Lung (tissue), 12 donors: ENCODE results near the gene SFXN5. TPM values are rescaled to one million over a fixed set of nuclear protein-coding genes. Genes with fewer than 3 reads are reported as not detected.

Experiments used
- ATAC-seq: fragments of 200-7000 bp; cut with Tn5 transposase; one replicate; pipeline ENCODE4 v1.9.1; 2020; ENCODE audit warnings: moderate number of reproducible peaks; ENCODE audit not compliant: insufficient read depth, low FRiP score
- DNase-seq, 3 donors: peaks; one replicate each; pipeline ENCODE4 v3.0.0-alpha.2; 2013 to 2017
- H3K27ac ChIP-seq, 2 donors: one replicate each; pipeline ENCODE4 v1.5.1; 2013; ENCODE audit warnings: mild to moderate bottlenecking in 2 of 2, moderate library complexity in 2 of 2, control low read depth in 1 of 2, inconsistent platforms in 1 of 2, low read depth in 1 of 2, low read length in 1 of 2
- H3K27me3 ChIP-seq, 3 donors: one replicate each; pipeline ENCODE4 v1.5.1; 2013; ENCODE audit warnings: low read length in 2 of 3; ENCODE audit not compliant: control insufficient read depth in 3 of 3, insufficient read depth in 3 of 3
- H3K36me3 ChIP-seq, 4 donors: one replicate each; pipeline ENCODE4 v1.5.1; 2013; ENCODE audit warnings: low read length in 4 of 4, mild to moderate bottlenecking in 1 of 4, moderate library complexity in 1 of 4; ENCODE audit not compliant: control insufficient read depth in 4 of 4, insufficient read depth in 4 of 4
- H3K4me1 ChIP-seq, 5 donors: one replicate each; pipeline ENCODE4 v1.5.1; 2013; ENCODE audit warnings: low read length in 5 of 5, mild to moderate bottlenecking in 2 of 5, moderate library complexity in 1 of 5; ENCODE audit not compliant: control insufficient read depth in 5 of 5, insufficient read depth in 5 of 5
- H3K4me3 ChIP-seq: one replicate; pipeline ENCODE4 v1.5.1; 2013; ENCODE audit warnings: mild to moderate bottlenecking, control low read depth, moderate library complexity
- H3K9ac ChIP-seq, 2 donors: one replicate each; pipeline ENCODE4 v1.5.1; 2013; ENCODE audit warnings: low read length in 2 of 2, control low read depth in 1 of 2; ENCODE audit not compliant: insufficient read depth in 1 of 2
- H3K9me3 ChIP-seq, 4 donors: one replicate each; pipeline ENCODE4 v1.5.1; 2013; ENCODE audit warnings: low read length in 3 of 4, mild to moderate bottlenecking in 1 of 4, moderate library complexity in 1 of 4; ENCODE audit not compliant: control insufficient read depth in 4 of 4, insufficient read depth in 3 of 4
- CTCF ChIP-seq: IDR thresholded peaks from 2 replicates; pipeline ENCODE4 v1.5.1; 2012; ENCODE audit warnings: mild to moderate bottlenecking; ENCODE audit errors: control extremely low read depth, extremely low read depth
- WGBS, 2 donors: extraction: QIAGEN DNeasy Blood & Tissue Kit; methylation state at CpG; one replicate each; pipeline ENCODE4 v1.1.7; 2013; 5-methylcytosine and 5-hydroxymethylcytosine counted together
- polyA plus RNA-seq, 2 donors: library from polyadenylated mRNA; stranded (reverse); fragments of 200-250 nt; gene quantifications; one replicate each; pipeline ENCODE4 v1.2.1, GENCODE V29; 2013
- total RNA-seq, 2 donors: library from RNA; depleted of rRNA in 1 of 2; stranded (reverse); fragments of >200 nt in 1 of 2; gene quantifications; one replicate each; pipeline ENCODE4 v1.2.1, GENCODE V29; 2014 to 2021
- donor health status: control.
- donor health status: control.
- donor health status: Bipolar disorder and iron deficiency.
- donor health status: healthy.
- donor health status: DM: yes; HTN: yes; CAD: no.

SFXN5 gene
- total and polyA plus RNA-seq, 4 donors, result 8.3 to 15.6 (median 9.6) TPM

GRCh38 chr2:73033142-73033765, 38.3 kb downstream of the SFXN5 start:
- DNase-seq (no peak), ATAC-seq (no peak)
- H3K27ac ChIP-seq, result no peak overlapping the region
- H3K36me3 ChIP-seq, result peaks cover 0 to 2% (median 0%) of the 10 kb centered on the region in 4 donors
- WGBS, 2 donors, result 88 to 90% methylated on average over 1 of the region's 1 CpG
- H3K4me1 ChIP-seq, result no peaks in the 10 kb centered on the region
- H3K9ac ChIP-seq, result no peak overlapping the region
- H3K4me3 ChIP-seq, result no peak overlapping the region
- no peak for TF ChIP-seq CTCF
- peaks cover 0 to 2% (median 0%) of the 10 kb centered on the region in 4 donors for H3K9me3 ChIP-seq
- H3K27me3 ChIP-seq, result no peaks in the 10 kb centered on the region

- no peak for ATAC-seq
- Histone ChIP-seq H3K4me3 (no peak overlapping the region), H3K27ac (no peak overlapping the region)
Measured at GRCh38 chr2:73032702-73033097, 38.8 kb downstream of the SFXN5 start.

GRCh38 chr2:73031725-73032701, 39.5 kb downstream of the SFXN5 start:
- ATAC-seq (no peak), DNase-seq (no peak)
- WGBS, 2 donors, result 81 to 84% methylated on average over 10 of the region's 10 CpGs
- no peaks in the 10 kb centered on the region for H3K36me3 ChIP-seq
- H3K27me3 ChIP-seq, result no peaks in the 10 kb centered on the region
- no peaks in the 10 kb centered on the region for H3K4me1 ChIP-seq
- no peak overlapping the region for H3K9ac ChIP-seq
- peaks cover 0 to 2% (median 0%) of the 10 kb centered on the region in 4 donors for H3K9me3 ChIP-seq
- no peak overlapping the region for H3K4me3 ChIP-seq
- no peak overlapping the region for H3K27ac ChIP-seq
- no peak for TF ChIP-seq CTCF

More at GRCh38 chr2:73032702-73033097, 38.8 kb downstream of the SFXN5 start:
- Histone ChIP-seq H3K9ac (no peak overlapping the region), H3K9me3 (peaks cover 0 to 2% (median 0%) of the 10 kb centered on the region in 4 donors), H3K4me1 (no peaks in the 10 kb centered on the region), H3K27me3 (no peaks in the 10 kb centered on the region), H3K36me3 (no peaks in the 10 kb centered on the region)
- 65 to 87% methylated on average over 5 of the region's 5 CpGs for WGBS, 2 donors
- TF ChIP-seq CTCF, result no peak
- no peak for DNase-seq
